H1 (cell line): ENCODE measurements around the gene PTGES2. TPM values are rescaled to one million over a fixed set of nuclear protein-coding genes. Genes with fewer than 3 reads are reported as not detected.
A peak's percentile ranks its signal among the peaks of the same experiment; 100 is the strongest.

Source experiments
- CTCF ChIA-PET: fragments of 300-600 bp; sonication (Branson Sonifier 250); formaldehyde crosslinking; loops from one replicate; lab custom pipeline; 2021; ENCODE audit not compliant: partially characterized antibody; lab: Charles Lee
- POLR2A ChIA-PET: fragments of 300-600 bp; sonication (Branson Sonifier 250); formaldehyde crosslinking; loops from one replicate; lab custom pipeline; 2021; ENCODE audit warnings: inconsistent platforms; ENCODE audit not compliant: partially characterized antibody; lab: Charles Lee
- DNase-seq, 2 experiments: peaks; one replicate each; pipeline versions ENCODE4 v3.0.0 to v3.0.0-alpha.2; 2010 to 2022; ENCODE audit warnings: low spot score in 2 of 2, low read depth in 1 of 2, mixed read lengths in 1 of 2
- FAIRE-seq: peaks from 2 replicates; lab custom pipeline; 2011; peaks lifted over from hg19 to GRCh38; lab: Jason Lieb, UNC
- H2AFZ ChIP-seq: 2 replicates; pipeline ENCODE4 v1.8.1; 2012; ENCODE audit warnings: low read length, inconsistent platforms
- H2AK5ac ChIP-seq: 2 replicates; pipeline ENCODE4 v1.6.1; 2013; ENCODE audit warnings: low read depth, low read length
- H2BK120ac ChIP-seq: replicated peaks from 2 replicates; pipeline ENCODE3; 2013; ENCODE audit warnings: low read depth, low read length, inconsistent platforms
- H2BK12ac ChIP-seq: 2 replicates; pipeline ENCODE4 v1.6.1; 2013; ENCODE audit warnings: low read depth, low read length
- H2BK15ac ChIP-seq: 2 replicates; pipeline ENCODE4 v1.6.1; 2013; ENCODE audit warnings: low read length
- H2BK20ac ChIP-seq: 2 replicates; pipeline ENCODE4 v1.6.1; 2013; ENCODE audit warnings: low read length
- H2BK5ac ChIP-seq: 2 replicates; pipeline ENCODE4 v1.6.1; 2013; ENCODE audit warnings: low read depth, low read length
- H3K14ac ChIP-seq: 2 replicates; pipeline ENCODE4 v1.6.1; 2013; ENCODE audit warnings: inconsistent platforms; ENCODE audit not compliant: insufficient read length
- H3K18ac ChIP-seq: 2 replicates; pipeline ENCODE4 v1.6.1; 2013; ENCODE audit warnings: low read length; ENCODE audit errors: extremely low read depth
- H3K23ac ChIP-seq: 2 replicates; pipeline ENCODE4 v1.6.1; 2013; ENCODE audit warnings: inconsistent platforms; ENCODE audit not compliant: insufficient read length
- H3K23me2 ChIP-seq: 2 replicates; pipeline ENCODE4 v1.6.1; 2013; ENCODE audit warnings: low read depth, low read length
- H3K27ac ChIP-seq: 2 replicates; pipeline ENCODE4 v1.6.1; 2011; ENCODE audit warnings: low read depth, low read length, inconsistent platforms
- H3K27me3 ChIP-seq, 4 experiments: replicated peaks in 1 of 4; 1 replicate in 1 of 4; 2 replicates in 3 of 4; pipeline versions ENCODE4 v1.6.1 to v1.8.1; 2011 to 2013; ENCODE audit warnings: low read length in 3 of 4, mild to moderate bottlenecking in 3 of 4, inconsistent platforms in 2 of 4, mixed read lengths in 2 of 4, moderate library complexity in 1 of 4; ENCODE audit not compliant: control insufficient read depth in 3 of 4, insufficient read depth in 3 of 4; ENCODE audit errors: extremely low read depth in 1 of 4
- H3K36me3 ChIP-seq, 4 experiments: 2 replicates each; pipeline versions ENCODE4 v1.6.1 to v1.8.1; 2011 to 2013; ENCODE audit warnings: mild to moderate bottlenecking in 4 of 4, low read length in 3 of 4, moderate library complexity in 2 of 4, control low read depth in 1 of 4, inconsistent platforms in 1 of 4; ENCODE audit not compliant: insufficient read depth in 4 of 4, control insufficient read depth in 2 of 4
- H3K4ac ChIP-seq: replicated peaks from 2 replicates; pipeline ENCODE3; 2013; ENCODE audit warnings: low read length, low read depth, mixed read lengths, inconsistent platforms; ENCODE audit not compliant: insufficient read length
- H3K4me1 ChIP-seq, 4 experiments: replicated peaks in 1 of 4; 1 replicate in 1 of 4; 2 replicates in 3 of 4; pipeline versions ENCODE4 v1.6.1 to v1.8.1; 2011 to 2013; ENCODE audit warnings: low read length in 3 of 4, inconsistent platforms in 2 of 4, mixed read lengths in 1 of 4; ENCODE audit not compliant: insufficient read depth in 4 of 4, control insufficient read depth in 3 of 4
- H3K4me2 ChIP-seq, 2 experiments: 2 replicates each; pipeline versions ENCODE4 v1.6.1 to v1.8.1; 2011 to 2013; ENCODE audit warnings: low read depth in 2 of 2, low read length in 2 of 2, control low read depth in 1 of 2, inconsistent platforms in 1 of 2, mild to moderate bottlenecking in 1 of 2; ENCODE audit not compliant: insufficient read depth in 1 of 2
- H3K4me3 ChIP-seq, 4 experiments: fragments of 200-600, 300-600 bp in 1 of 4; sonication (generic), shearing (Covaris generic), sonication (Bioruptor Twin) in 1 of 4; 2 replicates each; pipeline versions ENCODE4 v1.5.1 to v1.8.1; 2011 to 2016; ENCODE audit warnings: low read length in 4 of 4, low read depth in 3 of 4, control low read depth in 2 of 4, inconsistent platforms in 2 of 4, mild to moderate bottlenecking in 2 of 4, mixed read lengths in 1 of 4, moderate library complexity in 1 of 4; ENCODE audit not compliant: insufficient read depth in 2 of 4; ENCODE audit errors: extremely low read depth in 1 of 4
- H3K56ac ChIP-seq: replicated peaks from 2 replicates; pipeline ENCODE3; 2013; ENCODE audit warnings: low read depth, mild to moderate bottlenecking, mixed read lengths, low read length, inconsistent platforms; ENCODE audit not compliant: insufficient read length
- H3K79me1 ChIP-seq: 2 replicates; pipeline ENCODE4 v1.6.1; 2013; ENCODE audit warnings: low read depth, low read length, control low read depth
- H3K79me2 ChIP-seq, 2 experiments: 2 replicates each; pipeline versions ENCODE4 v1.6.1 to v1.8.1; 2012 to 2013; ENCODE audit warnings: low read length in 2 of 2, mild to moderate bottlenecking in 2 of 2, inconsistent platforms in 1 of 2; ENCODE audit not compliant: insufficient read depth in 2 of 2, control insufficient read depth in 1 of 2
- H3K9ac ChIP-seq, 4 experiments: replicated peaks in 1 of 4; 1 replicate in 1 of 4; 2 replicates in 3 of 4; pipeline versions ENCODE4 v1.6.1 to v1.8.1; 2011 to 2013; ENCODE audit warnings: low read depth in 3 of 4, low read length in 3 of 4, control low read depth in 2 of 4, mild to moderate bottlenecking in 2 of 4, moderate library complexity in 2 of 4, inconsistent platforms in 1 of 4; ENCODE audit errors: extremely low read depth in 1 of 4
- H3K9me3 ChIP-seq, 2 experiments: 2 replicates each; pipeline versions ENCODE4 v1.6.1 to v1.8.1; 2012 to 2013; ENCODE audit warnings: mild to moderate bottlenecking in 2 of 2, moderate library complexity in 2 of 2, control low read depth in 1 of 2, inconsistent platforms in 1 of 2, low read depth in 1 of 2, low read length in 1 of 2, mixed read lengths in 1 of 2; ENCODE audit not compliant: insufficient read depth in 2 of 2
- H4K20me1 ChIP-seq, 2 experiments: replicated peaks in 1 of 2; 2 replicates each; pipeline versions ENCODE3 to v1.8.1; 2011 to 2013; ENCODE audit warnings: inconsistent platforms in 2 of 2, low read length in 2 of 2, mild to moderate bottlenecking in 1 of 2; ENCODE audit not compliant: insufficient read depth in 2 of 2, control insufficient read depth in 1 of 2
- H4K5ac ChIP-seq: 2 replicates; pipeline ENCODE4 v1.6.1; 2013; ENCODE audit warnings: low read length, low read depth, mixed read lengths, inconsistent platforms; ENCODE audit not compliant: insufficient read length
- H4K8ac ChIP-seq: 2 replicates; pipeline ENCODE4 v1.8.0; 2013; ENCODE audit warnings: mild to moderate bottlenecking, moderate library complexity, low read length, inconsistent platforms; ENCODE audit not compliant: insufficient read depth; ENCODE audit errors: extremely low read depth
- H4K91ac ChIP-seq: replicated peaks from 2 replicates; pipeline ENCODE3; 2013; ENCODE audit warnings: low read length, mixed read lengths, inconsistent platforms; ENCODE audit not compliant: insufficient read length
- CBX5 ChIP-seq: fragments of 300-800, 300-1000 bp; sonication (generic); IDR thresholded peaks from 2 replicates; pipeline ENCODE4 v1.7.1; 2016; ENCODE audit warnings: antibody characterized with exemption, low read length, low read depth
- EZH2 ChIP-seq: fragments of 200-600 bp; sonication (generic); IDR thresholded peaks from 2 replicates; pipeline ENCODE4 v1.7.1; 2012; ENCODE audit warnings: low read depth, mild to moderate bottlenecking, moderate library complexity, low read length, inconsistent platforms; ENCODE audit not compliant: severe bottlenecking
- FOSL1 ChIP-seq: IDR thresholded peaks from 2 replicates; pipeline ENCODE4 v1.6.1; 2011; ENCODE audit warnings: mild to moderate bottlenecking, low read depth, low read length, moderate library complexity; ENCODE audit not compliant: insufficient read depth
- KDM5A ChIP-seq: fragments of 200-600 bp; IDR thresholded peaks from 2 replicates; pipeline ENCODE4 v1.7.1; 2012; ENCODE audit warnings: mild to moderate bottlenecking, low read length, inconsistent platforms, mixed read lengths
- RAD21 ChIP-seq, 2 experiments: IDR thresholded peaks in 1 of 2; conservative IDR thresholded peaks in 1 of 2; 2 replicates each; pipeline ENCODE4 v1.6.1; 2011; ENCODE audit warnings: low read depth in 2 of 2, low read length in 2 of 2, improper control_type of control experiment in 1 of 2, inconsistent platforms in 1 of 2, mild to moderate bottlenecking in 1 of 2, moderate library complexity in 1 of 2
- YY1 ChIP-seq: IDR thresholded peaks from 2 replicates; pipeline ENCODE4 v1.6.1; 2011; ENCODE audit warnings: low read depth, mild to moderate bottlenecking, low read length
- whole genome bisulfite sequencing, 2 experiments: shearing (Covaris generic) in 1 of 2; methylation state at CpG; one replicate each; pipeline versions ENCODE4 v1.1.6 to v1.1.7; 2013 to 2015; ENCODE audit warnings: low lambda C conversion rate in 2 of 2, mixed read lengths in 2 of 2, inconsistent platforms in 1 of 2, low coverage in 1 of 2, missing lambda C conversion rate in 1 of 2; ENCODE audit not compliant: insufficient replicate concordance in 2 of 2, insufficient coverage in 1 of 2, insufficient read length in 1 of 2; ENCODE audit errors: extremely low coverage in 1 of 2, missing lambda C conversion rate in 1 of 2; 5-methylcytosine and 5-hydroxymethylcytosine counted together
- polyA plus RNA-seq, 7 experiments: library from polyadenylated mRNA; depleted of rRNA in 3 of 7; stranded (reverse) in 5 of 7; unstranded in 2 of 7; fragments of >200 nt in 5 of 7; fragments of 200-250 nt in 2 of 7; gene quantifications; 1 replicate in 5 of 7; 2 replicates in 1 of 7; 4 replicates in 1 of 7; pipeline versions ENCODE4 v1.2.1 to v1.2.3, GENCODE V29; 2011 to 2013; ENCODE audit warnings: missing spikeins in 2 of 7, mixed read lengths in 2 of 7
- total RNA-seq: library from RNA; stranded (reverse); fragmentation: NEBNext Ultra II Directional; extraction: Animal tissue kit (Norgen Biotek cat#: 25700); gene quantifications from 2 replicates; pipeline ENCODE4 v1.2.1, GENCODE V29; 2021
- TF ChIP-seq, protein P1 (sequence below): IDR thresholded peaks from 2 replicates; pipeline ENCODE4 v1.6.1; 2011; ENCODE audit warnings: low read length, improper control_type of control experiment

PTGES2 gene
- total and polyA plus RNA-seq, 2 of the 8 experiments (the other 6 are each of a cell fraction or from before 2014, with no cell fraction given), result 80.7 to 81.2 TPM

- Histone ChIP-seq H2AFZ (no peak overlapping the region), H2BK15ac (no peak overlapping the region), H3K27ac (no peak overlapping the region; the same call in 1 of the 2 replicates), H4K91ac (no peak overlapping the region), H4K5ac (no peak overlapping the region), H4K8ac (no peak overlapping the region), H3K4me2 (peak overlapping the region; percentile 1 to 4; a peak in 1 of 4 replicates), H3K9me3 (no peaks in the 10 kb centered on the region), H3K14ac (no peak overlapping the region), H2BK120ac (no peak overlapping the region), H3K79me2 (peaks cover 0 to 46% of the 10 kb centered on the region in 2 experiments; a peak in 2 of 4 replicates), H3K79me1 (peaks cover 4% of the 10 kb centered on the region), H3K18ac (no peak overlapping the region), H4K20me1 (peaks cover 0 to 6% of the 10 kb centered on the region in 2 experiments), H2AK5ac (no peak overlapping the region), H3K23me2 (peaks cover 8% of the 10 kb centered on the region), H2BK20ac (no peak overlapping the region), H3K56ac (no peak overlapping the region), H3K9ac (no peak overlapping the region), H3K36me3 (no peaks in the 10 kb centered on the region), H3K4ac (no peak overlapping the region), H2BK12ac (no peak overlapping the region), H3K4me3 (no peak overlapping the region), H3K4me1 (peaks cover 5 to 10% (median 7%) of the 10 kb centered on the region in 4 experiments; a peak in 6 of 7 replicates), H3K23ac (no peak overlapping the region), H2BK5ac (no peak overlapping the region), H3K27me3 (no peaks in the 10 kb centered on the region; a peak in 1 of 7 replicates)
- DNase-seq, result no peak
- no peak for TF ChIP-seq KDM5A
- no peak for TF ChIP-seq CBX5
- TF ChIP-seq YY1, result no peak
- TF ChIP-seq, protein P1, sequence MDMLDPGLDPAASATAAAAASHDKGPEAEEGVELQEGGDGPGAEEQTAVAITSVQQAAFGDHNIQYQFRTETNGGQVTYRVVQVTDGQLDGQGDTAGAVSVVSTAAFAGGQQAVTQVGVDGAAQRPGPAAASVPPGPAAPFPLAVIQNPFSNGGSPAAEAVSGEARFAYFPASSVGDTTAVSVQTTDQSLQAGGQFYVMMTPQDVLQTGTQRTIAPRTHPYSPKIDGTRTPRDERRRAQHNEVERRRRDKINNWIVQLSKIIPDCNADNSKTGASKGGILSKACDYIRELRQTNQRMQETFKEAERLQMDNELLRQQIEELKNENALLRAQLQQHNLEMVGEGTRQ, result no peak
- TF ChIP-seq FOSL1, result no peak
- TF ChIP-seq RAD21 (IDR thresholded peaks at IDR 0.05 in 1 of 2, conservative IDR thresholded peaks at IDR 0.05 in 1 of 2; ENCODE audit: low read depth in 2 of 2, low read length in 2 of 2), result no peak
- TF ChIP-seq EZH2, result no peak
- ChIA-PET POLR2A (interaction anchor here (0.8 to 2.8 kb wide), 7 partner anchors 9 to 283 kb away, joined by 3 to 12 read pairs (median 3); no protein-coding TSS in a partner anchor), CTCF (interaction anchor here (0.8 to 3.1 kb wide), 13 partner anchors 10 to 177 kb away, joined by 3 to 12 read pairs (median 5); no protein-coding TSS in a partner anchor)
- WGBS, 2 experiments, result 82% methylated on average over 5 of the region's 5 CpGs; no CpG with 5 or more reads in 1 of the 2 experiments
- FAIRE-seq, result no peak
Observed at GRCh38 chr9:128072144-128073021, 55.1 kb downstream of the PTGES2 start.
